GM18861 (cell line): ENCODE data around the gene TRH.
"Not testable (repeated sequence)": the region's sequence is repeated elsewhere in the genome, so short reads cannot be mapped to it uniquely, and the experiment has no call there.

ENCODE experiments used
- ATAC-seq: cut with Tn5 transposase; IDR thresholded peaks from one replicate; pipeline ENCODE4 v1.9.1; 2021; ENCODE audit not compliant: unreplicated experiment

Gene TRH

DNA sequence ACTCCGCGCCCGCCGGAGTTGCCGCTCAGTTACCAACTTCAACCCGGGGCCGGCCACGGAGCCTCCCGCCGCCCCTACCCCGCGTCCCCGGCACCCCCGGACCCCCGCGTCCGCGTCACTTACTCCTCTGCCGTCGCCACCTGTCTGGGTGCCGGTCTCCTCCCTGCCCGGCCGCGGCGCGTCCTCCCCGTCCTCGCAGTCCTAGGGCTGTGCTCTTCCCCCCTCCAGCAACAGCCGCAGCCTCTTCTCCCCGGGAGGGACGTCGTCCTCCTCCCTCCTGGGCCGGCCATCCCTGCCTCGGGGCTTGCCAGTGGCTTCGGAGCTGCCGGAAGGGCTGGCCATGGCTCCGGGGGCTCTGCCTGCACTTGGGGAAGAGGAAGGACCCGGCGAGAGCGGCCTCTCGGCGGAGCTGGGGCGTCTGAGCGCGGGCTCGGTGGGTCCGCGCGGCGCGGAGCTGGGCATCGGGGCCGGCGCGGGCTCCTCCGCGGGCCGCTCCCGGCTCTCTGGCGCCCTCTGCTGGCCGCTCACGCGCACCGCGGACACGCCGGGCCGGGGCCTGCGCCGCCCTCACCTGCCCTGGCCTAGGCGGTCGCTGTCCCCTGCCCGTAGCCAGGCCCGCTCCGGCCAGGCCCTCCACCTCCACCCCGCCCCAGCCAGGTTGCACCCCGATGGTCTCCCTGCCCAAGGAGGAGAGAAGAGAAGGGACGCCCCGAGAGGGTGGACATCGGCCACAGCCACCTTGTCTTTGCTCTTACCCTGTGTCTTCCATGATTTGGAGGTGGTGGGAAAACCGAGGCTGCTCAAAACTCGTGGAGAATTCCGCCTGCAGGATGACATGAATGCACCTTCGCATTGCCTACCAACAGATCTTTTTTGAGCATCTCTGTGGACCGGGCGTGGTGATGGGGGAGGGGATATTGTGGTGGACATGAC lies 28.4 kb downstream of the TRH start:
- ATAC-seq: not testable (repeated sequence)

DNA sequence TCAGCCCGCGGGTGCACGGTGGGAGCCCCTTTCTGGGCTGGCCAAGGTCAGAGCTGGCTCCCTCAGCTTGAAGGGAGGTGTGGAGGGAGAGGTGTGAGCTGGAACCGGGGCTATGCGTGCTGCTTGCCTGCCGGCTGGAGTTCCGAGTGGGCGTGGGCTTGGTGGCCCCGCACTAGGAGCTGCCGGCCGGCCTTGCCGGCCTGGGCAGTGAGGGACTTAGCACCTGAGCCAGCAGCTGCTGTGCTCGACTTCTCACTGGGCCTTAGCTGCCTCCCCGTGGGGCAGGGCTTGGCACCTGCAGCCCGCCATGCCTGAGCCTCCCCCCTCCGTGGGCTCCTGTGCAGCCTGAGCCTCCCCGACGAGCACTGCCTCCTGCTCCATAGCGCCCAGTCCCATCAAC lies 36.0 kb downstream of the TRH start:
- ATAC-seq: no peak

DNA sequence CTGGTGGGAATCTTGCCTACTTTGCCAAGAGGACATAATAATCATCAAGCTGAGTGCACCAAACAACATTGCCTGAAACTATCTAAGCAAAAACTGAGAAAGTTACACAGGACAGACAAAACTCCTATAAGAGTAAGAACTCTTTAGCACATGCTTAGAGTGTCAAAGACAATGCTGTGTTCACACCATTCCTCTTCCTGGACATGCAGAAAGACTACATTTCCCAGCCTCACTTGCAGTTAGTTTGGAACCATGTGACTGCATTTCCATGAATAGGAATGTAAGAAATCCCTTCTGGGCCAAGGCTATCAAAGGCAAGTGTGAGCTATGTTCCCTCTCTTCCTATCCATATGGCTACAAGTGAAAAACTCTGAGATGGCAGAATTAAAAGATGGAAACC lies 37.6 kb downstream of the TRH start:
- not testable (repeated sequence) for ATAC-seq

DNA sequence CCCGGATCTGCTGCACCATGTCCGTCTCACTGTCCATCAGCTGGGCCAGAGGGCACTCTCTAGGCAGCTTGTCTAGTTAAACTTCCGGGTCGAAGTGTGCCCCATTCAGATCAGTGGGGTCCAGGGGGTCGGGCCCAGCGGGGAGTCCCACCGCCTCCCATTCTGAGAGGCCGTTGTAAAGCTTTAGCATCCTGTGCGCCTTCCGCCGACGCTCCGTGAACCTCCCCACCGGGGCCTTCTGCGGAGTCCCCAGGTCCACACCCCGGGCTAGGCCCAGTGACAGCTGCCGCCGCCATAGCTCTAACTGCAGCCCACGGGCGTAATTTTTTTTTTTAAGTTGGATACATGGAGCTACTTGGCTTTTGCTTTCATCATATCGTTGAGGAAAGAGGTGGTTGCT lies 38.7 kb downstream of the TRH start:
- not testable (repeated sequence) for ATAC-seq

GRCh38 chr3:130014526-130014925 lies 40.0 kb downstream of the TRH start:
- ATAC-seq: no peak

GRCh38 chr3:130017661-130018060 lies 43.1 kb downstream of the TRH start:
- ATAC-seq: not testable (repeated sequence)

- ATAC-seq: not testable (repeated sequence)
These were observed 51.8 kb downstream of the TRH start for GRCh38 chr3:130026146-130026829.

DNA sequence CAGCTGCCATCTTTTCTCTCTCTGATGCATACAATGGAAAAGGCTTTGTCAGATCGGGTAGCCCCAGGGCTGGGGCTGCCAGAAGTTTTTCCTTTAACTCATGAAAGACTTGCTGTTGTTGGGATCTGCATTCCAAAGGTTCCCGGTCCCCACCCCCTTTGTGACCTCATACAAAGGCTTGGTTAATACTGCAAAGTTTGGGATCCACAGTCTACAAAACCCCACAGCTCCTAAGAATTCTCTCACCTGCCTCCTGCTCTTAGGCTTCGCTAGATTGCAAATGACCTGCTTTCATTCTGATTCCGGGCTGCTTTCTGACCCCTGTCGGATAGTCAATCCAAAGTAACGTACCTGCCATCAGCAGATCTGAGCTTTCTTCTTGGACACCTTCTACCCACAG lies 52.9 kb downstream of the TRH start:
- not testable (repeated sequence) for ATAC-seq
